GM10847 (cell line): ENCODE measurements around the gene RIC3.

ENCODE experiments used
- POLR2A ChIP-seq: IDR thresholded peaks from 2 replicates; pipeline ENCODE4 v1.6.1; 2011; ENCODE audit not compliant: insufficient read length; ENCODE audit errors: extremely low read depth

Gene RIC3

GRCh38 chr11:8085011-8085645 lies 83.7 kb downstream of the RIC3 start:
- no peak for TF ChIP-seq POLR2A

- TF ChIP-seq POLR2A: no peak
These were observed 84.5 kb downstream of the RIC3 start for GRCh38 chr11:8084352-8084751.

GRCh38 chr11:8083871-8084281 lies 84.9 kb downstream of the RIC3 start:
- no peak for TF ChIP-seq POLR2A

GRCh38 chr11:8083088-8083395 lies 85.8 kb downstream of the RIC3 start:
- no peak for TF ChIP-seq POLR2A

GRCh38 chr11:8082391-8083087 lies 86.3 kb downstream of the RIC3 start:
- no peak for TF ChIP-seq POLR2A

- TF ChIP-seq POLR2A: no peak
These were observed 87.1 kb downstream of the RIC3 start for GRCh38 chr11:8081591-8082250.

GRCh38 chr11:8080674-8081590 lies 87.9 kb downstream of the RIC3 start, which contains the start of gene TUB:
TUB (plus strand) TSS chr11:8081211; CDS start chr11:8081511, 300 bp downstream.
- no peak for TF ChIP-seq POLR2A

- TF ChIP-seq POLR2A: no peak
These were observed 88.7 kb downstream of the RIC3 start for GRCh38 chr11:8080069-8080670.

- TF ChIP-seq POLR2A: no peak
These were observed 89.6 kb downstream of the RIC3 start for GRCh38 chr11:8079111-8079675.

GRCh38 chr11:8075119-8075726 lies 93.6 kb downstream of the RIC3 start:
- TF ChIP-seq POLR2A: no peak

GRCh38 chr11:8071616-8072581 lies 96.9 kb downstream of the RIC3 start:
- TF ChIP-seq POLR2A: no peak

GRCh38 chr11:8070417-8071115 lies 98.3 kb downstream of the RIC3 start:
- TF ChIP-seq POLR2A: no peak
